ENCODE results near the gene DNAJB11.

- TF ChIP-seq CTCF (IDR thresholded peaks at IDR 0.05) (no peak), RFX5 (IDR thresholded peaks at IDR 0.05) (no peak), POLR2A (IDR thresholded peaks at IDR 0.05; ENCODE audit: low read length) (no peak), ZC3H11A (IDR thresholded peaks at IDR 0.05) (no peak), USF2 (IDR thresholded peaks at IDR 0.05) (no peak), CEBPB (IDR thresholded peaks at IDR 0.05) (no peak), RNF2 (IDR thresholded peaks at IDR 0.05; ENCODE audit: borderline replicate concordance, low read depth) (no peak), REST (IDR thresholded peaks at IDR 0.05) (no peak), RAD21 (conservative IDR thresholded peaks at IDR 0.05 in 1 of 2, IDR thresholded peaks at IDR 0.05 in 1 of 2) (no peak), ESRRA (IDR thresholded peaks at IDR 0.05; ENCODE audit: borderline replicate concordance, low read length) (no peak), E2F6 (IDR thresholded peaks at IDR 0.05; ENCODE audit: borderline replicate concordance, low read depth) (no peak), TP53 (CRISPR knock-in tag; IDR thresholded peaks at IDR 0.05) (no peak), JUN (IDR thresholded peaks at IDR 0.05) (no peak)
These were observed 31.7 kb upstream of the DNAJB11 start for GRCh38 chr3:186538779-186539178.
